ENCODE data around the gene RBCK1.
"Not testable (repeated sequence)": the region's sequence is repeated elsewhere in the genome, so short reads cannot be mapped to it uniquely, and the experiment has no call there.

Gene RBCK1

DNA sequence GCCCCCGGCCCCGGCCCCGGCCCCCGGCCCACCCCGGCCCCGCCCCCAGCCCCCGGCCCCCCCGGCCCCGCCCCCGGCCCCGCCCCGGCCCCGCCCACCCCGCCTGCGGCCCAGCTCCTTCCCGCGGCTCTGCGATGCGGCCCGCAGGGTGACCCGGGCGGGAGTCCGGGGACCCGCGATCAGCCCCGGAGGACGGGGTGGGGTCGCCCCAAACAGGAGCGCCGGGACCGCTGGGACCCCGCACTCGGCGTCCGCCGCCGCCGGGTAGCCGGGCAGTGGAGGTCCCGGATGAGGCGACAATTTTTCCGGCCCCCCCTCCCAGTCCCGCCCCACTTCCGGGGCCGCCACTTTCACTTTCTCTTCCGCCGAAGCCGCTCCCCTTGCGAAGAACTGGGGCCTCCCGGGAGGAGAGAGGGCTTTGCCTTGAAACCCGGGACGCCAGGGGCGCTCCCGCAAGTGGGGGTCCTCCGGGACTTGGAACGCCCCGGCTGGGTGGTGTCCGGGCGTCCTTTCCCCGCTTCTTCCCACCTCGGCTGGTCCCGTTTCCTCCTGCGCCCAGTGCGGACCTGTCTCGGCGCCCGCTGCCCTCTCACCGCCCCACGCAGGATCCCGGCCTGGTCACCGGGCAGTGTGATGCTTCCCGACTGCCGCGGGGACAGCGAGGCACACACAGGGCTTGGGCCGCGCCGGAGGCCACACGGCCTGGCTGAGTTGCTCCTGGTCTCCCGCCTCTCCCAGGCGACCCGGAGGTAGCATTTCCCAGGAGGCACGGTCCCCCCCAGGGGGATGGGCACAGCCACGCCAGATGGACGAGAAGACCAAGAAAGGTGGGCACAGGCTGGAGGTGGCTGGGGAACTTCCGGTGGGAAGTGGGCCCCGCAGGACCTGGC, at the start of gene RBCK1:
TSS of gene RBCK1 (plus strand) at position 347 of the 890 bp plus-strand sequence. CDS start at position 806, 459 bp downstream.
- intact Hi-C loops (cut with DNase I): loop anchor here (5.0 kb wide), 1 partner anchor 56 kb away; no protein-coding TSS in a partner anchor
- peak; percentile 32 to 92 (median 85) for DNase-seq

DNA sequence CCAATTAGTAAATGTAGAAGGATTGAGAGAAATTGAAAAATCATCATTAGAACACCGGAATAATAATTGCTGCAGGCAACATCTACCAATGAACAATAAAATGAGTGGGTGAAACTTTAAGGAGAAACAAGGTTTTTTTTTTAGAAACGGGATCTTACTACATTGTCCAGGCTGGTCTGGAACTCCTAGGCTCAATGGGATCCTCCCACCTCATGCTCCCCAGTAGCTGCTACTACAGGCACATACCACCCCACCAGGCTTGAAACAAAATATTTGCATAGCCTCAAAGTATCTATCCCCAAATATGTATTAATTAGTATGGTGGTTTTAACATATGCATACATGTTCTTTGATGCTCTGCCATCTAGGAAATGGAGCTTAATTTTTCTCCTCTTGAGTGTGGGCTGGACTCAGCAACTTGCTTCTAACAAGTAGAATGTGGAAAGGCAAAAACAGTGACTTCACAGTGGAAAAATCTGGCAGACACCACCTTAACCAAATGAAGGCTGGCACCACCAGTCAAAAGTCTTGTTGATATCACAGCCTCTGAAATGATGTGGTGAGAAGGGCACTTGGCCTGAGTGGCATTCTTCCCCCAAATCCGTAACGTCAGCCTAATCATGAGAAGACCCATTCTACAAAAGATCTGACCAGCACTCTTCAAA, 49.1 kb upstream of the RBCK1 start:
- no peak for DNase-seq
- intact Hi-C loops (cut with DNase I): loop anchor here (5.0 to 10.0 kb wide), 2 partner anchors 118 to 286 kb away; no protein-coding TSS in a partner anchor

DNA sequence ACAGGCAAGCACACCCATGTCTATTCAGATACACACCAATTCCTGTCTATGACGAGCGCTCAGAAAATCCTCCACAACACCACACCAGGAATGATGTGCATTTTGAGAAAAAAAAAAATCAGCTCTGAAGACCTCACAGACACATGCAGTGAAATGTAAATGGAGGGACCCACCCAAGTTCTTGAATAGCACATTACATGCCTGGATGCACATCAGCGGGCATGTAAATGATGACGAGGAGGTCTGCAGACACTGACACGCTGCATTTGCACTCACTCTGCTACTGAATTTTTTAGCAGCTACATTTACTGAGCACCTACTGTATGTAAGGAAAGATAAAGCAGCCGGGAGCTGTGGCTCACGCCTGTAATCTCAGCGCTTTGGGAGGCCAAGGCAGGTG, 46.5 kb upstream of the RBCK1 start:
- intact Hi-C loops (cut with DNase I): no loop called here
- no peak for DNase-seq

DNA sequence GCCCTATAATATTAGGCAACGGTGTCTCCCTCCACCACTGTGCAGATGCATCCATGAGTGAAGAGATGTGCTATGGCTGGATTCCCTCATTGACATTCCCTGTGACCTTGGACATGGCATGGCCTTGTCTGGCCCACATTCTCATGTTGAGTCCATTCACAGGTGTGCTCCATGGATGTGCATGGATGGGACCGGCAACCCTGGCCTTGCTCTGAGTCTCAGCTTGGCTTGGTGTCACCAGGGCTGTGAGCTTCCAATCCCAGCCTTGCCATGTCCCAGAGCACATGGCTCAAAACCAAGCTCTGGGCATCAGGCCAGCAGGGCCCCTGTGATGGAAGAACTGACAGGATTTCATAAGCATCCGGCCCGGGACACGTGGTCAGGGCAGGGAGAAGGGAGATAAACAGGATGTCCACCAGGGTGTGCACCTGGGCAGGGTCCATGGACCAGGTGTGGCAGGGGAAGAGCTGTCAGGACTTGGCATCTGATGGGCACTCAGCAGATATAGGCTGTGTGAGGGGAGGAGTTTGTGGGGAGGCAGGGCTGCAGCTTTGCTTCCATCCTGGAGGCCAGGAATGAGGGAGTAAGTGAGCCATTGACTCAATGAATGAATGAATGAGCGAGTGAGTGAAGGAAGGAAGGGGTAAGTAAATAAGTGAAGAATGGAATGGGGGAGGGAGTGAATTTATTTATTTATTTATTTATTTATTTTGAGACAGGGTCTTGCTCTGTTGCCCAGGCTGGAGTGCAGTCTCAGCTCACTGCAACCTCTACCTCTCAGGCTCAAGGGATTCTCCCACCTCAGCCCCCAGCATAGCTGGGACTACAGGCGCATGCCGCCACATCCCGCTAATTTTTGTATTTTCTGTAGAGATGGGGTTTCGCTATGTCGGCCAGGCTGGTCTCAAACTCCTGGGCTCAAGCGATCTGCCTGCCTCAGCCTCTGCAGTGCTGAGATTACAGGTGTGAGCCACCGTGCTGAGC, 45.5 kb upstream of the RBCK1 start:
- peak; percentile 34 to 87 (median 66) for DNase-seq
- intact Hi-C loops (cut with DNase I): no loop called here

DNA sequence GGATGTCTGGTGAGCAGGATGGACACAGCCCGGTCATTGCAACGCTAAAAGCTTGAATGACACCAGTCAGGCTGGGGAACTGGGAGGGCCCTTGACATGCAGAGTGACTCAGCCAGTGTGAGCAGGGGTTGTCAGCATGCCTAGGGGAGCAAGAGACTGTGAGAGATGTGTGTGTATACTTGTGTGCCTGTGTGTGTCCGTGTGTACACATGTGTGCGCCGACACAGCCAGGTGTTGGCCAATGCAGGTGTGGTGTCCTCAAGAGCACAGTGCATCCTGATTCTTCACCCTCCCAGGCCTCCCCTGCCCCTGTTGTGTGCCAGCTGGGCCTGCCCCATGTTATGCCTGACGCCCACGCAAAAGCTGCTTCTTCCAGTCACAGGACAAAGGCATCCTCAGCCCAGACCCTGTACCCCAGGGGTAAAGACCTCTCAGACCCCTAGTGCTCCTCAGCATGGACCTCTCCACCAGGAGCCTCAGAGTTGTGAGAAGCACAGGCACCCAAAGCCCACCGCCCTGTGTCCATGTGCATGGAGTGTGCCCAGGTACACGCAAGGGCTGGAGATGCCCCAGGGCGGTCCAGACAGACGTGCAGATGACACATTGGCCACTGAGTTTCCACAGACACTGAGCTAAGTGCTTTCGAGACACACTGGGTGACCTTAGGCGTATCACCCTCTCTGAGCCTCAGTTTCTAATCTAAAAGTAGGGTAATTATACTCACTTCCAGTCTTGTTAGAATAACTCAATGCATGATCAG, 44.6 kb upstream of the RBCK1 start:
- intact Hi-C loops (cut with DNase I): no loop called here
- DNase-seq: no peak

DNA sequence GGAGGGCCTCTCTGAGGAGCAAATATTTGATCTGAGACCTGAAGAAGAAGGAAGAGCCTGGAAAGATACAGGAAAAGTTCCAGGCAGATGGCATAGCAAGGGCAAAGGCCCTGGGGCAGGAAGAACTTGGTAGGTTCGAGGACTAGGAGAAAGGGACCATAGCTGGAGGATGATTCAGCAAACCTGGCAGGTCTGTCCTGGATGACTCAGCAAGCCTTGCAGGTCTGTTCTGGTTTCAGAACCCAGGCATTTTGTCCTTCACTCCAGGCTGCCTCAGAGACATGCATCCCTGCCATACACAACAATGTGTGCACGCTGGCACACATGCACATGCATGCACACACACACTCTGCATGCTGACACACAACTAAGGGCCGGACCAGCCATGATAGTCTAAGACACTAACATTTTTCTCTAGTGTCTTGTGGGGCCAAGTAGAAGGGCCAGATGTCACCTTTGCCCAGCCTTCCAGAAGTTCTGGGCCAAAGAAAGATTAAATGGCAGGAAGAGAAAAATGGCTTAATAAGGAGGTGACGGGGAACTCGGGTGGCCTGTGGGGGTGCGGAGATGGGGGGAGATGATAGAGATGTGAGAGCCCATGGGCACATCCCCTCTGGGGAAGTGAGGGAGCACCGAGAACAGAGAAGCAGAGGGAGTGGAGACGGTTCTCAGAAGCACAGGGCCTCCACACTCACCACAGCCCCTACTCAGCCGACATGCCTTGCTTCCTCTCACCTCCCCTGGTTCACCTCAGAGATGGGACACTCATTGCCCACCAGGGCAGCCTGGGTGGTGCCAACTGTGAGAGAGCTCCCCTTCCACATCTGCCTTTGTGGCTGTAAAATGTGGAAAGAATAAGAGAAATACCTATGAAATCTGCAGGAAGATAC, 42.9 kb upstream of the RBCK1 start:
- intact Hi-C loops (cut with DNase I): no loop called here
- no peak for DNase-seq

DNA sequence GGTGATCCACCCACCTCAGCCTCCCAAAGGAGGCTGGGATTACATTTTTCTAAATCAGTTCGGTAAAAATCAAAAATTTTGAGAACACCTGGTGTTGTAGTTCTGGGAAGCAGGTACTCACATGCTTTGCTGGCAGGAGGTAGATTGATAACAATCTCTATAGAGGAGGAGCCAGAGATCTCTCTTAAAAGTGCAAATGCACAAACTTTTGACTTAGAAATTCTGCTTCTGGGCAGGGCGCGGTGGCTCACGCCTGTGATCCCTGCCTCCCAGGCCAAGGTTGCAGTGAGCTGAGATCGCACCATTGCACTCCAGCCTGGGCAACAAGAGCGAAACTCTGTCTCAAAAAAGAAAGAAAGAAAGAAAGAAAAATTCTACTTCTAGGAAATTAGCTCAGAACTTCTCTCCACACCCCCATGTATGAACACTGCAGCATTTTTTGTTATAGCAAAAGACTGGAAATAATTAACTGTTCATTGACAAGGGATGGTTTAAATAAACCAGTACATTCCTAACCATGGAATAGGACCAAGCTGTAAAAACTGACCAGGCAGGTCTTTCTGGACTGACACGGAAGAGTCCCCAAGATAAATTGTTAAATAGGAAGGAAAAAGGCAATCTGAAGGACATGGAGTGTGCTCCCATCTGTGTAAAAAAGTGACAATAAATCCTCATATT, 41.9 kb upstream of the RBCK1 start:
- intact Hi-C loops (cut with DNase I): no loop called here
- no peak for DNase-seq

DNA sequence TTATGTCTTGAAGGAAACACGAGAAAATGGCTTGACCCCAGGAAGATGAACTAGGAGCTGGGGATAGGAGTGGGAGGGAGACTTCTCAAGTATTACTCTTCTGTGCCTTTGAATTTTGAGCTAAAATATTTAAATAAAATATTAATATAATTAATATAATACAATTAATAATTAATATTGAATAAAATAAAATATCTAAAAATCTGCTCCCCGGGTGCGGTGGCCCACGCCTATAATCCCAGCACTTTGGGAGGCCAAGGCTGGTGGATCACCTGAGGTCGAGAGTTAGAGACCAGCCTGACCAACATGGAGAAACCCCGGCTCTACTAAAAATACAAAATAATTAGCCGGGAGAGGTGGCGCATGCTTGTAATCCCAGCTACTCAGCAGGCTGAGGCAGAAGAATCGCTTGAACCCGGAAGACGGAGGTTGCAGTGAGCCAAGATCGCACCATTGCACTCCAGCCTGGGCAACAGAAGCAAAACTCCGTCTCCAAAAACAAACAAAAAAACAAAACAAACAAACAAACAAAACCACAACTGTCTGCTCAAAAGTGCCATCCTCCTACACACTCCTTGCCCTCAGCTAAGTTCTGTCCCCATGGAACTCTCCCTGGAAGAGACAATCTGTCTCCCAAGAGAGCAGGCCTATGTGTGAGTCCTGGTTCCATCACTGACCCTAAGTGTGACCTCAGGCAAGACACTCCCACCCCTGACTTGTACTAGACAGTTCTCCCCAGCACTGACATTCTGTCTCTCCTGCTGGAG, 41.2 kb upstream of the RBCK1 start:
- DNase-seq: no peak
- intact Hi-C loops (cut with DNase I): no loop called here

DNA sequence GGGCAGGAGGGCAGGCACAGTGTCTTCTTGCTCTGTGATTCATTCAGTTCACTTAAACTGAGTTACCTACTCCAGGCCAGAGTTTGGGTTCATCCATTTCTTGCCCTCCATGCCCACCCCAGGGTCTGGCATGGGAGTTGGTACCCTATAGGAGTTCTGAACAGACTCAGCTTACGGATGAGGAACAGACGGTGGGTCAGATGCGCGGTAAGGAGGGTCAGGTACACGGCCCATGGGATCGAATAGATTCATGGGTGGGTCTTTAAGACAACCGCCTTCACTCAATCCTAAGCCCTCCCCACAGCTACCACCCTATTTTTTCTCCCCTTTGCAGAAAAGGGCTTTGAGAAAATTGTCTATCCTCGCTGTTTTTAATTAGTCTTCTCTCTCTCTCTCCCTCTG, 40.6 kb upstream of the RBCK1 start:
- intact Hi-C loops (cut with DNase I): no loop called here
- DNase-seq: no peak

DNA sequence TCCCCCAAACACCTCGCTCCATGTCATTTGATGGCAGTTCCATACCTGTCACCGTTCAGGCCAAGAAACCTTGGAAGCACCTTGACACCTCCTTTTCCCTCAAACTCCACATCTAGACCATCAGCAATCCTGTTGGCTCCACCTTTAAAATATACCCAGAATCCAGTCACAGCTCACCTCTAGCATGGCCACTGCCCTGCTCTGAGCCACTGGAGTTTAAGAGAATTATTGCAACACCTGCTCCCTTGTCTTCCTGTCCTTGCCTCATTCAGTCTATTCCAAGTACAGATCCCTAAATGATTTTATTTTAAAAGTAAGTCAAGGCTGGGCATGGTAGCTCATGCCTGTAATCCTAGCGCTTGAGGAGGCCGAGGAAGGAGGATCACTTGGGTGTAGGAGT, 39.2 kb upstream of the RBCK1 start:
- DNase-seq: no peak
- intact Hi-C loops (cut with DNase I): no loop called here

DNA sequence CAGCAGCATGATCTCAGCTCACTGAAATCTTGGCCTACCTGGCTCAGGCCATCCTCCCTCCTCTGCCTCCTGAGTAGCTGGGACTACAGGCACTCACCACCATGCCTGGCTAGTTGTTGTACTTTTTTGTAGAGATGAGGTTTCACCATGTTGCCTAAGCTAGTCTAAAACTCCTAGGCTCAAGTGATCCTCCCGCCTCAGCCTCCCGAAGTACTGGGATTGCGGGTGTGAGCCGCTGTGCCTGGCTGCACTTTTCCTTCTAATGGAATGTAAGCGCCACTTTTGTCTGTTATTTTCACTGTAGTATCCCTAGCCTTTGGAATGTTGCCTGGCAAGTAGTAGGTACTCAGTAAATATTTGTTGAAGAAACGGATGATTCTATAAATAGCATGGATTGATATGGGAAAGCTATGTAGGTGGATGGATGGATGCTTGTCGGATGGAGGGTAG, 37.9 kb upstream of the RBCK1 start:
- intact Hi-C loops (cut with DNase I): no loop called here
- DNase-seq: no peak

DNA sequence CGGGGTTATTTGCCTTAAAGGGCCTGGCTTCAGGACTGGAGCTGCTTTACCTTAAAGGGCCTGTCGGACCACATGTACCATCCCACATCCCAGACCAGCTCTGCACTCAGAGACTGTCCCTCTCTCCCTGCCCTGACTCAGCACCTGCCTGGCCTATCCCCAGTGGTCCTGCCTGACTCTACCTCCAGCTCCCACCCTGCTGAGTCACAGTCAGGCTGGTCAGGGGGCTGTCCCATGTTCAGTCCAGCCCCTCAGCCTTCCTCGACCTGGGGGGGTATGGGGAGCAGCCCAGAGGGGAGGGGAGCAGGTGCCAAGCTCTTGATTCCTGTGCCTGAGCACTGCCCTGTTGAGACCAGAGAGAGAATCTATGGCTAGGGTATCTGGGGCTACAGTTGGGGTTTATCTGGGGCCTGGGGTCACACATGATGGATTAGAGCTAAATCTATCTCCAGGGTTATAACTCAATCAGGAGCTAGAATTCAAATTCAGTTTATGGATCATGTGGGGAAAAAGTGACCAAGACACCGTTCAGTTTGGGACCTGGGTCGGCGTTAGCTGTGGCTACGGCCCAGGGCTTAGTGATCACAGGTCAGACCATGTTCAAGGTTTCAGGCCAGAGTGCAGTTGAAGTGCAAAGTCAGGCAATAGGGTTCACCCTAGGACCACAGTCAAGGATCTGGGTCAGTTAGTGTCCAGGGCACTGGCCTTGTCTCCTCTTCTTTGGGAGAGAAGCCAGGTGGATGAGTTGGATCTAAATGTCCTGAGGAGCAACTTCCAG, 36.9 kb upstream of the RBCK1 start:
- DNase-seq: no peak
- intact Hi-C loops (cut with DNase I): no loop called here

DNA sequence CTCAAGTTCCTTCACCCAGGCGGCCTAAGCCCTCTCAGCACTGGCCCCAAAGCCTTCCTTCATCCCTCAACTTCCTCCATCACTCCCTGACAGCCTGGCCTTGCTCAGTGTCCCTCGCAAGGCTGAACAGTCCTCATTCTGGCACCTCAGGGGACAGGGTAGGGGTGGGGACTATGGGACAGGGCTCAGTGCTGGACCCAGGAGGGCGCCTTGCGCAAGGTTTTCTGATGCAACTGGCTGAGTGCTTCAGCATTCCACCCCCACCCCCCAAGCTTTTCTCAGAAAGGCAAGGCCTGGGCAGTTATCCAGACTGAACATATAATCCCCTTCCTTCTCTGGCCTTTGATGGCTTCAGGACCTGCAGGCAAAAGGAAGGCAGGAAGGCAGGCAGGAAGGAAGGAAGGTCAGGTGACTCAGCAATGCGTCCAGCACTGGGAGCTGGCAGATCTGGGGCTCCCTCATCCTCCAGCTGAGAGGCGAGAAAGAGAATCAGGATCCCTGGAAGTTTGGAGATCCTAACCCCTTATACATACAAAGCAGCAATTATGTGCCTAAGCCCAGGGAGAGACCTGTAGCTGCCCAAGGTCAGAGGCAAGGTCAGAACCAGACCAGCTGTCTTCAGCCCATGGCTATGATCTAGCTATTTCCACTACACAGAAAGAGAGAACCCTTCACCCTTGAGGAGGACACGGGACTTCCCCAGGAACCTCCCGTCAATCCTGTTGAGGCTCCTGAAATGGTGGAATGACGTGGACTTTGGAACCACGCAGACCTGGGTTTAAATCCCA, 36.1 kb upstream of the RBCK1 start:
- DNase-seq: peak in 5 of 42 donors; percentile 17 to 79 (median 51)

DNA sequence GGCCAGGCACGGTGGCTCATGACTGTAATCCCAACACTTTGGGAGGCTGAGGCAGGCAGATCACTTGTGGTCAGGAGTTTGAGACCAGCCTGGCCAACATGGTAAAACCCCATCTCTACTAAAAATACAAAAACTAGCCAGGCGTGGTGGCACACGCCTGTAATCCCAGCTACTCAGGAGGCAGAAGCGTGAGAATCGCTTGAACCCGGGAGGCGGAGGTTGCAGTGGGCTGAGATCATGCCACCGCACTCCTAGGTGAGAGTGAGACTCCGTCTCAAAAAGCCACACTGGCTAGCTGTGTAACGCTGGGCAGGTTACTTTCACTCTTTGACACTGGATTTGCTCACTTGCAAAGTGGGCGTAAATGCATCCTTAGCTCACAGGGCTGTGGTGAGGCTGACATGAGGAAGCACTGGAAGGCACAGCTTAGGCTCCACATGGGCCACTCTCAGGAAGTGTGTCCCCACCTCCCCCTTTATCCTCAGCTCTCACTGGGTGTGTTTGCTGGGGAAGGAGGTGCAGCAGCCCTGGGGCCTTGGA, 35.5 kb upstream of the RBCK1 start:
- intact Hi-C loops (cut with DNase I); DNase-seq: not testable (repeated sequence)

More for the DNA sequence above, 36.1 kb upstream of the RBCK1 start:
- intact Hi-C loops (cut with DNase I): no loop called here

Data from head of caudate nucleus (tissue), 42 donors.